Peyer's patch (tissue), 4 donors: ENCODE results near the gene EXOC4. TPM values are rescaled to one million over a fixed set of nuclear protein-coding genes. Genes with fewer than 3 reads are reported as not detected.

ENCODE experiments used
- DNase-seq, 3 donors: peaks; one replicate each; pipeline ENCODE4 v3.0.0-alpha.2; 2017 to 2019
- H3K27ac ChIP-seq, 4 donors: fragments of 200-600 bp; sonication (generic); one replicate each; pipeline ENCODE4 v1.5.1; 2016 to 2019
- H3K27me3 ChIP-seq, 2 donors: fragments of 200-600 bp; sonication (generic); one replicate each; pipeline ENCODE4 v1.5.1; 2019
- H3K36me3 ChIP-seq, 3 donors: fragments of 200-600 bp; sonication (generic); one replicate each; pipeline ENCODE4 v1.5.1; 2016 to 2019
- H3K4me1 ChIP-seq, 4 donors: fragments of 200-600 bp; sonication (generic); one replicate each; pipeline ENCODE4 v1.5.1; 2016 to 2019
- H3K4me3 ChIP-seq, 4 donors: fragments of 200-600 bp; sonication (generic); 1 replicate in 3 of 4; 2 replicates in 1 of 4; pipeline ENCODE4 v1.5.1; 2016 to 2019; ENCODE audit warnings: mild to moderate bottlenecking in 1 of 4
- H3K9me3 ChIP-seq, 4 donors: fragments of 200-600 bp; sonication (generic); one replicate each; pipeline ENCODE4 v1.5.1; 2016 to 2019; ENCODE audit warnings: mild to moderate bottlenecking in 1 of 4
- POLR2A ChIP-seq, 2 donors: fragments of 450-650 bp; IDR thresholded peaks; one replicate each; pipeline ENCODE4 v1.5.1; 2017; ENCODE audit warnings: antibody characterized with exemption in 2 of 2, mild to moderate bottlenecking in 2 of 2, moderate library complexity in 2 of 2
- total RNA-seq, 4 donors: library from RNA; depleted of rRNA; stranded (reverse); fragments of >200 nt; gene quantifications; one replicate each; pipeline ENCODE4 v1.1.0, GENCODE V29; 2016
- TF ChIP-seq, protein P1 (sequence below), 6 experiments: fragments of 450-650 bp in 4 of 6; fragments of 200-600 bp in 2 of 6; sonication (generic) in 1 of 6; IDR thresholded peaks; one replicate each; pipeline ENCODE4 v1.5.1; 2017 to 2019; ENCODE audit warnings: antibody characterized with exemption in 6 of 6, mild to moderate bottlenecking in 3 of 6, moderate library complexity in 1 of 6

Gene EXOC4
- total RNA-seq, 4 donors from 2014 or later: 128 to 502 (median 141) TPM

DNA sequence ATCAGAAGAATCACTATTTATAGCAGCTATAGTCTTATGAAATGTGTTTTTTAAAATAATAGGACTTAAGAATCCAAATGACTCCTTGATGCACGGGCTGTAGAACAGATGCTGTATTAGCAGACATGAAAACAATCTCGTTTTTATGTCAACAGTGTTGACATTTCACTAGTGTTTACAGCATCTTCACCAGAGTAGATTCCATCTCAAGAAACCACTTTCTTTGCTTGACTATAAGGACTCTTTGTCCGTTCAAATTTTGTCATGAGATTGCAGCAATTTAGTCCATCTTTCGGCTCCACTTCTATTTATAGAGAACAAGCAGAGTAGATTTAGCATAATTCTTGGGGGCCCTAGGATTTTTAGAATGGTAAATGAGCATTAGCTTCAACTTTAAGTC is 295.1 kb downstream of the EXOC4 start:
- Histone ChIP-seq H3K4me1 (no peaks in the 10 kb centered on the region), H3K9me3 (no peaks in the 10 kb centered on the region), H3K36me3 (no peaks in the 10 kb centered on the region), H3K4me3 (no peak overlapping the region), H3K27me3 (no peaks in the 10 kb centered on the region), H3K27ac (no peak overlapping the region)
- no peak for TF ChIP-seq POLR2A (IDR thresholded peaks at IDR 0.05)
- TF ChIP-seq, protein P1, sequence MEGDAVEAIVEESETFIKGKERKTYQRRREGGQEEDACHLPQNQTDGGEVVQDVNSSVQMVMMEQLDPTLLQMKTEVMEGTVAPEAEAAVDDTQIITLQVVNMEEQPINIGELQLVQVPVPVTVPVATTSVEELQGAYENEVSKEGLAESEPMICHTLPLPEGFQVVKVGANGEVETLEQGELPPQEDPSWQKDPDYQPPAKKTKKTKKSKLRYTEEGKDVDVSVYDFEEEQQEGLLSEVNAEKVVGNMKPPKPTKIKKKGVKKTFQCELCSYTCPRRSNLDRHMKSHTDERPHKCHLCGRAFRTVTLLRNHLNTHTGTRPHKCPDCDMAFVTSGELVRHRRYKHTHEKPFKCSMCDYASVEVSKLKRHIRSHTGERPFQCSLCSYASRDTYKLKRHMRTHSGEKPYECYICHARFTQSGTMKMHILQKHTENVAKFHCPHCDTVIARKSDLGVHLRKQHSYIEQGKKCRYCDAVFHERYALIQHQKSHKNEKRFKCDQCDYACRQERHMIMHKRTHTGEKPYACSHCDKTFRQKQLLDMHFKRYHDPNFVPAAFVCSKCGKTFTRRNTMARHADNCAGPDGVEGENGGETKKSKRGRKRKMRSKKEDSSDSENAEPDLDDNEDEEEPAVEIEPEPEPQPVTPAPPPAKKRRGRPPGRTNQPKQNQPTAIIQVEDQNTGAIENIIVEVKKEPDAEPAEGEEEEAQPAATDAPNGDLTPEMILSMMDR (IDR thresholded peaks at IDR 0.05): no peak
- DNase-seq: no peak

DNA sequence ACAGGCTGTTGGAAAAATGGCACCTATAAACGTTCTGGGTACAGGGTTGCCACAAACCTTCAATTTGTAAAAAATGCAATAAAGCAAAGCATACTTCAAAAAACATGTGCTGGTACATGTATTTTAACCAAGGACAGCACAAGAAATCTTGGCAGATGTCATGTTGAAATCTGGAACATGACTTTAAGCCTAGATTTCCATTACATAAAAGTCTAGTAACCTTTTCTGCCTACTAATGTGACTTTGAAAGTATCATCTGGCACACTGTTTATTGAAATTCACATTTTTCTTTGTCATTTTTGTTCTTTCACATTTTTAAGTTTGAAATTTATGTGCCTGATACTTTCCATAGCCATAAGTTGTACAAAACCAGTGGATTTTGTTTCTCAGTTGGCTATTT is 296.8 kb downstream of the EXOC4 start:
- DNase-seq: no peak
- Histone ChIP-seq H3K27ac (no peak overlapping the region), H3K36me3 (no peaks in the 10 kb centered on the region), H3K27me3 (no peaks in the 10 kb centered on the region), H3K4me1 (no peaks in the 10 kb centered on the region), H3K9me3 (no peaks in the 10 kb centered on the region), H3K4me3 (no peak overlapping the region)
- TF ChIP-seq, protein P1 (IDR thresholded peaks at IDR 0.05): no peak
- no peak for TF ChIP-seq POLR2A (IDR thresholded peaks at IDR 0.05)

DNA sequence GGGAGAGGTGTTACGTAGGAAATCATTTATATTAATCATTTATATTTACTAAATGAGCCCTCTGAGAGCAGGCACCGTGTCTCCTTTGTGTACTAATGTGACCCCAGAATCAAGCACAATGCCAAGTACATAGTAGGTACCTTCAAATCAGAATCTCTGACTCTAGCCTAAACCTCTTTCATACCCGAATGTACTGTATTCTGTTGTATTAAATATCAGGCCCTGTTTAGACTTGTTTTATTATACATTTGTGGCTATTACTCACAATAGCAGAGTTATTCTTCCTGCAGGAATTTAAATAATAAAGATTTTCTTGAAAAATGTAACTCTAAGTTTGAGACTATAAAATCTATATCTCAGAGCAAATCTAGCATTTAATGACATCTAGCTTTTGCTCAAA is 297.3 kb downstream of the EXOC4 start:
- Histone ChIP-seq H3K36me3 (no peaks in the 10 kb centered on the region), H3K9me3 (no peaks in the 10 kb centered on the region), H3K27ac (no peak overlapping the region), H3K4me1 (no peaks in the 10 kb centered on the region), H3K4me3 (no peak overlapping the region), H3K27me3 (no peaks in the 10 kb centered on the region)
- TF ChIP-seq POLR2A (IDR thresholded peaks at IDR 0.05): no peak
- TF ChIP-seq, protein P1 (IDR thresholded peaks at IDR 0.05): no peak
- no peak for DNase-seq

DNA sequence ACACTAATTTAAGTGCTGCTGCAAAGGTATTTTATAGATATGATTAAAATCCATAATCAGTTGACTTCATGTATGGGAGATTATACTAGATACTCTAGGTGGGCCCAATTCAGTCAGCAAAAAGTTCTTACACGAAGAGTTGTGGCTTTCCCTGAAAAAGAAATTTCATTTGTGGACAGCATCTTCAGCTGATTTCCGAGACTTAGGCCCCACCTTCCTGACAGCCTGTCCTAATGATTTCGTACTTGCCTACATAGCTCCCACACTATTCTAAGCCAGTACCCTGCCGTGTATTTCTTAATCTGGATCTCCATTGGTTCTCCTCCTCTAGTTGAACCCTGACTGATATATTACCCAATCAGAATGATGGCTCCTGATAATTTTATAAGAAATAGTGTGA is 297.9 kb downstream of the EXOC4 start:
- H3K27ac ChIP-seq: no peak overlapping the region
- TF ChIP-seq POLR2A (IDR thresholded peaks at IDR 0.05): no peak
- TF ChIP-seq, protein P1 (IDR thresholded peaks at IDR 0.05): no peak
- no peak for DNase-seq
- no peak overlapping the region for H3K4me3 ChIP-seq
- H3K36me3 ChIP-seq: no peaks in the 10 kb centered on the region
- H3K4me1 ChIP-seq: no peaks in the 10 kb centered on the region
- no peaks in the 10 kb centered on the region for H3K9me3 ChIP-seq
- H3K27me3 ChIP-seq: no peaks in the 10 kb centered on the region

DNA sequence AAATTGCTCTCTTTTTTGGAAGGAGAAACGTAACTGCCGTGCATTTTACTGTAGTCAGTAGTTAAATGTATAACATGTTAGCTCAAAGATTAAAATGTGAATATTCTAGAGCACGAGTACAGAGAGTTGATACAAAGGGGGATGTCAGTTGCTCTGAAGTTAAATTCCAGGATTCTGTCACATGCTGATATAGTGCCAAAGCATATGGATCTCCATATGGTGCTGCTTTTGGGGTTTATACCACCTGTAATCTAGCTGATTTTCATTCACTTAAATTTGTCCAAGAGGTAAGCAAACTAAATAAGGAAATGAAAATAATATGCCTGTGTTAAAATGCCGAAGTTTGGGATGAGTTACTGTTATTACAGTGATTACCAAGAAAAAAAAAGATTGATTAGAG is 298.6 kb downstream of the EXOC4 start:
- H3K4me3 ChIP-seq: no peak overlapping the region
- H3K36me3 ChIP-seq: no peaks in the 10 kb centered on the region
- H3K27me3 ChIP-seq: no peaks in the 10 kb centered on the region
- no peak overlapping the region for H3K27ac ChIP-seq
- DNase-seq: no peak
- no peaks in the 10 kb centered on the region for H3K9me3 ChIP-seq
- H3K4me1 ChIP-seq: no peaks in the 10 kb centered on the region
- TF ChIP-seq, protein P1 (IDR thresholded peaks at IDR 0.05): no peak
- no peak for TF ChIP-seq POLR2A (IDR thresholded peaks at IDR 0.05)

DNA sequence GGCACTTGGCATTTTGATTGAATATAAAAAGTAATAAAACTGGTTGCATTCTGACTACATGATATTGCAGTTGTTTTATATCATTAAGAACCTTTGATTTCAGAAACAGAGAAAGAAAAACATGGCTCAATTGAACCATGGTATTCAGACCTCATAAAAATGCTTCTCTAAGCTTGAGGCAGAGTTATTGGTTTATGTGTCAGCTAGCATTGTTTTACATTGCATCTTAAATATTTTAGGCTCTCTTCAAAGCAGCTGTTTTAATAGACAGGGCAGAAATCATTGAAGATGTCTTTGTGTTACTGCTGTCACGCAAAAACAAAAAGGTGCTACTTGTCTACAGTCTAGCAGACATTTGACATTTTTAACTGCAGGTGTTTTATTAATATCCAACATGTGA is 299.2 kb downstream of the EXOC4 start:
- Histone ChIP-seq H3K9me3 (no peaks in the 10 kb centered on the region), H3K36me3 (no peaks in the 10 kb centered on the region), H3K27ac (no peak overlapping the region), H3K4me3 (no peak overlapping the region), H3K4me1 (no peaks in the 10 kb centered on the region), H3K27me3 (no peaks in the 10 kb centered on the region)
- TF ChIP-seq POLR2A (IDR thresholded peaks at IDR 0.05): no peak
- TF ChIP-seq, protein P1 (IDR thresholded peaks at IDR 0.05): no peak
- no peak for DNase-seq
